Natural killer cell (primary cell): ENCODE data around the gene TMEM269. TPM values are rescaled to one million over a fixed set of nuclear protein-coding genes. Genes with fewer than 3 reads are reported as not detected.

ENCODE experiments used
- ATAC-seq, 3 donors: fragments of 150-1000 bp in 2 of 3; fragments of 200-7000 bp in 1 of 3; cut with Tn5 transposase; 1 replicate in 1 of 3; 2 replicates in 2 of 3; pipeline ENCODE4 v1.10.0; 2021; ENCODE audit warnings: mild to moderate bottlenecking in 2 of 3, moderate library complexity in 2 of 3
- DNase-seq, 2 donors: peaks; one replicate each; pipeline versions ENCODE4 v3.0.0 to v3.0.0-alpha.2; 2013 to 2021; ENCODE audit warnings: mixed read lengths in 1 of 2
- H3K27ac ChIP-seq: one replicate; pipeline ENCODE4 v1.5.1; 2013; ENCODE audit warnings: mild to moderate bottlenecking, low read length
- H3K27me3 ChIP-seq: one replicate; pipeline ENCODE4 v1.6.1; 2013; ENCODE audit warnings: low read length; ENCODE audit not compliant: control insufficient read depth, insufficient read depth
- H3K36me3 ChIP-seq: one replicate; pipeline ENCODE4 v1.6.1; 2013; ENCODE audit warnings: low read length; ENCODE audit not compliant: control insufficient read depth, insufficient read depth
- H3K4me1 ChIP-seq: one replicate; pipeline ENCODE4 v1.6.1; 2013; ENCODE audit warnings: low read length; ENCODE audit not compliant: control insufficient read depth, insufficient read depth
- H3K4me3 ChIP-seq: one replicate; pipeline ENCODE4 v1.5.1; 2013; ENCODE audit warnings: low read length
- H3K9me3 ChIP-seq: one replicate; pipeline ENCODE4 v1.6.1; 2013; ENCODE audit warnings: low read length; ENCODE audit not compliant: control insufficient read depth, insufficient read depth
- H3K27ac Mint-ChIP-seq, 2 donors: one replicate each; pipeline ENCODE4 v1.8.0; 2022; ENCODE audit warnings: mild to moderate bottlenecking in 2 of 2, mixed read lengths in 2 of 2, moderate library complexity in 1 of 2
- H3K27me3 Mint-ChIP-seq, 2 donors: one replicate each; pipeline ENCODE4 v1.8.0; 2022; ENCODE audit warnings: low read depth in 2 of 2, mixed read lengths in 2 of 2
- H3K36me3 Mint-ChIP-seq: one replicate; pipeline ENCODE4 v1.8.0; 2022; ENCODE audit warnings: mixed read lengths
- H3K4me1 Mint-ChIP-seq, 2 donors: one replicate each; pipeline ENCODE4 v1.8.0; 2022; ENCODE audit warnings: mixed read lengths in 2 of 2
- H3K4me3 Mint-ChIP-seq: one replicate; pipeline ENCODE4 v1.8.0; 2022; ENCODE audit warnings: mild to moderate bottlenecking, moderate library complexity, mixed read lengths
- H3K9me3 Mint-ChIP-seq, 2 donors: one replicate each; pipeline ENCODE4 v1.8.0; 2022; ENCODE audit warnings: mixed read lengths in 2 of 2
- CTCF ChIP-seq: fragments of 200-600 bp; IDR thresholded peaks from one replicate; pipeline ENCODE4 v1.8.0; 2022; ENCODE audit warnings: antibody characterized with exemption
- WGBS: methylation state at CpG from one replicate; pipeline ENCODE4 v1.1.7; 2013; ENCODE audit warnings: missing lambda C conversion rate; ENCODE audit not compliant: insufficient coverage; 5-methylcytosine and 5-hydroxymethylcytosine counted together
- intact Hi-C: fragments of 100-400 bp; cut with micrococcal nuclease; formaldehyde crosslinking; loops from one replicate; pipeline ENCODE4 v1.14.2; 2022
- total RNA-seq, 4 donors: library from RNA; stranded (reverse); fragments of 120-200 nt in 1 of 4; gene quantifications; one replicate each; pipeline versions ENCODE4 v1.2.3 to v1.2.4, GENCODE V29; 2013 to 2022

The TMEM269 gene
- total RNA-seq, 3 donors from 2014 or later (not counting 1 experiment from before 2014, with no cell fraction given), result 0.18 to 1.4 (median 0.33) TPM

GRCh38 chr1:42841440-42842147, 56.8 kb downstream of the TMEM269 start:
- ATAC-seq (no peak), DNase-seq (no peak)
- H3K27ac Mint-ChIP-seq, result no peak overlapping the region
- 83% methylated on average over 2 of the region's 2 CpGs for WGBS
- peaks cover 0 to 6% of the 10 kb centered on the region in 2 donors for H3K4me1 Mint-ChIP-seq
- Histone ChIP-seq H3K4me3 (no peak overlapping the region), H3K27ac (no peak overlapping the region), H3K9me3 (no peaks in the 10 kb centered on the region), H3K27me3 (no peaks in the 10 kb centered on the region), H3K4me1 (peaks cover 7% of the 10 kb centered on the region), H3K36me3 (no peaks in the 10 kb centered on the region)
- H3K9me3 Mint-ChIP-seq, result no peaks in the 10 kb centered on the region
- intact Hi-C loops, result no loop called here
- H3K27me3 Mint-ChIP-seq, result no peaks in the 10 kb centered on the region
- H3K36me3 Mint-ChIP-seq, result no peaks in the 10 kb centered on the region
- no peak overlapping the region for H3K4me3 Mint-ChIP-seq
- no peak for TF ChIP-seq CTCF

- no peaks in the 10 kb centered on the region for H3K9me3 Mint-ChIP-seq
- H3K27me3 Mint-ChIP-seq, result no peaks in the 10 kb centered on the region
- H3K27ac Mint-ChIP-seq, result no peak overlapping the region
- no peak overlapping the region for H3K4me3 Mint-ChIP-seq
- no peaks in the 10 kb centered on the region for H3K27me3 ChIP-seq
- H3K4me1 ChIP-seq, result peaks cover 14% of the 10 kb centered on the region
- H3K27ac ChIP-seq, result no peak overlapping the region
- peaks cover 17 to 28% of the 10 kb centered on the region in 2 donors for H3K4me1 Mint-ChIP-seq
- ATAC-seq (no peak), DNase-seq (no peak)
- 94% methylated on average over 3 of the region's 4 CpGs for WGBS
- no peaks in the 10 kb centered on the region for H3K9me3 ChIP-seq
- intact Hi-C loops, result no loop called here
- no peaks in the 10 kb centered on the region for H3K36me3 Mint-ChIP-seq
- H3K36me3 ChIP-seq, result peaks cover 5% of the 10 kb centered on the region
- H3K4me3 ChIP-seq, result no peak overlapping the region
- no peak for TF ChIP-seq CTCF
Observed at GRCh38 chr1:42844592-42845140, 59.9 kb downstream of the TMEM269 start.

GRCh38 chr1:42845193-42845592, 60.4 kb downstream of the TMEM269 start:
- intact Hi-C loops, result no loop called here
- Histone ChIP-seq H3K27ac (no peak overlapping the region), H3K9me3 (no peaks in the 10 kb centered on the region), H3K4me1 (peaks cover 14% of the 10 kb centered on the region), H3K27me3 (no peaks in the 10 kb centered on the region), H3K4me3 (no peak overlapping the region), H3K36me3 (peaks cover 6% of the 10 kb centered on the region)
- H3K27ac Mint-ChIP-seq, result no peak overlapping the region
- no peaks in the 10 kb centered on the region for H3K9me3 Mint-ChIP-seq
- peaks cover 17 to 32% of the 10 kb centered on the region in 2 donors for H3K4me1 Mint-ChIP-seq
- no CpG with 5 or more reads among the region's 1 CpG for WGBS
- no peaks in the 10 kb centered on the region for H3K36me3 Mint-ChIP-seq
- DNase-seq (no peak), ATAC-seq (no peak)
- H3K27me3 Mint-ChIP-seq, result no peaks in the 10 kb centered on the region
- H3K4me3 Mint-ChIP-seq, result no peak overlapping the region
- no peak for TF ChIP-seq CTCF
